K562 (cell line): ENCODE measurements around the gene PRR16.
"Not testable (repeated sequence)": the region's sequence is repeated elsewhere in the genome, so short reads cannot be mapped to it uniquely, and the experiment has no call there.

Experiments used
- CHD4 ChIP-seq: fragments of 200-600 bp; sonication (generic); IDR thresholded peaks from 3 replicates; pipeline ENCODE4 v1.6.1; 2012; ENCODE audit warnings: low read depth, mild to moderate bottlenecking, mixed read lengths, low read length, inconsistent platforms; ENCODE audit not compliant: insufficient read depth, insufficient replicate concordance, poor library complexity, severe bottlenecking
- TF ChIP-seq, protein P1 (sequence below): fragments of 250-450 bp; sonication (Bioruptor Pico); IDR thresholded peaks from 2 replicates; pipeline ENCODE4 v1.8.0; 2022; ENCODE audit warnings: inconsistent platforms

DNA sequence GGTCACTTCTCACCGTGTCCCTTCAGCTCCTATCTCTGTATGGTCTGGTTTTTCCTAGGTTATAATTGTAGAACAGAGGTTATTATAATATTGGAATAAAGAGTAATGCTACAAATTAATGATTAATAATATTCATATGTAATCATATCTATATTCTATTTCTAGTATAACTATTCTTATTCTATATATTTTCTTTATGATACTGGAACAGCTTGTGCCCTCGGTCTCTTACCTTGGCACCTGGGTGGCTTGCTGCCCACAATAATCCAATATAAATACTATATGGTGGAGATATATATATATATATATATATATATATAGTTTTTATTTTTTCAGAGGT, 5.6 kb upstream of the PRR16 start:
- TF ChIP-seq, protein P1, sequence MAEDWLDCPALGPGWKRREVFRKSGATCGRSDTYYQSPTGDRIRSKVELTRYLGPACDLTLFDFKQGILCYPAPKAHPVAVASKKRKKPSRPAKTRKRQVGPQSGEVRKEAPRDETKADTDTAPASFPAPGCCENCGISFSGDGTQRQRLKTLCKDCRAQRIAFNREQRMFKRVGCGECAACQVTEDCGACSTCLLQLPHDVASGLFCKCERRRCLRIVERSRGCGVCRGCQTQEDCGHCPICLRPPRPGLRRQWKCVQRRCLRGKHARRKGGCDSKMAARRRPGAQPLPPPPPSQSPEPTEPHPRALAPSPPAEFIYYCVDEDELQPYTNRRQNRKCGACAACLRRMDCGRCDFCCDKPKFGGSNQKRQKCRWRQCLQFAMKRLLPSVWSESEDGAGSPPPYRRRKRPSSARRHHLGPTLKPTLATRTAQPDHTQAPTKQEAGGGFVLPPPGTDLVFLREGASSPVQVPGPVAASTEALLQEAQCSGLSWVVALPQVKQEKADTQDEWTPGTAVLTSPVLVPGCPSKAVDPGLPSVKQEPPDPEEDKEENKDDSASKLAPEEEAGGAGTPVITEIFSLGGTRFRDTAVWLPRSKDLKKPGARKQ (CRISPR knock-in tag) = not testable (repeated sequence)
- TF ChIP-seq CHD4 = not testable (repeated sequence)
